HCT116 (cell line): ENCODE data around the gene WASHC3. TPM values are rescaled to one million over a fixed set of nuclear protein-coding genes. Genes with fewer than 3 reads are reported as not detected.

Experiments
- ATAC-seq: fragments of 200-7000 bp; cut with Tn5 transposase; 2 replicates; pipeline ENCODE4 v1.9.1; 2020; ENCODE audit warnings: mild to moderate bottlenecking, moderate library complexity
- BruUV-seq: library from RNA; stranded (reverse); fragments of 400-500 nt; replicated peaks from 2 replicates; lab custom pipeline; 2021; lab: Mats Ljungman, UMichigan
- CTCF ChIA-PET: fragments of 300-600 bp; sonication (Branson Sonifier 250); formaldehyde crosslinking; loops from one replicate; lab custom pipeline; 2021; ENCODE audit warnings: antibody characterized with exemption; lab: Charles Lee
- POLR2A ChIA-PET: fragments of 300-600, 350-600 bp; sonication (Branson Sonifier 250); formaldehyde crosslinking; loops from one replicate; lab custom pipeline; 2021; ENCODE audit warnings: antibody characterized with exemption; lab: Charles Lee
- RAD21 ChIA-PET, 2 experiments: fragments of 300-600 bp; sonication (Branson Sonifier 250); formaldehyde crosslinking; loops; one replicate each; lab custom pipeline; 2023; ENCODE audit warnings: low total read pairs in 2 of 2; ENCODE audit not compliant: uncharacterized antibody in 2 of 2, unreplicated experiment in 2 of 2, low non-redundant PET in 1 of 2; lab: Charles Lee
- DNase-seq: peaks from one replicate; pipeline ENCODE4 v3.0.0-alpha.2; 2010; ENCODE audit warnings: low read depth, low spot score
- H2AFZ ChIP-seq: fragments of 200-600 bp; shearing (Covaris generic), sonication (generic); 2 replicates; pipeline ENCODE4 v1.6.1; 2017; ENCODE audit warnings: low read depth, mixed run types, mixed read lengths, antibody characterized with exemption, low read length; ENCODE audit not compliant: poor library complexity, severe bottlenecking
- H3K27ac ChIP-seq: 2 replicates; pipeline ENCODE4 v1.5.1; 2012; ENCODE audit warnings: low read depth, low read length
- H3K27me3 ChIP-seq: fragments of 200-600 bp; sonication (generic); 2 replicates; pipeline ENCODE4 v1.6.1; 2016; ENCODE audit warnings: mixed run types, low read length, mixed read lengths; ENCODE audit not compliant: insufficient read depth
- H3K36me3 ChIP-seq, 2 experiments: fragments of 200-500 bp in 1 of 2; fragments of 200-600 bp in 1 of 2; sonication (Bioruptor generic) in 1 of 2; sonication (generic) in 1 of 2; 2 replicates each; pipeline versions ENCODE4 v1.5.1 to v1.6.1; 2014 to 2016; ENCODE audit warnings: low read length in 2 of 2, inconsistent platforms in 1 of 2, mixed read lengths in 1 of 2, mixed run types in 1 of 2; ENCODE audit not compliant: insufficient read depth in 2 of 2, control insufficient read depth in 1 of 2
- H3K4me1 ChIP-seq, 2 experiments: fragments of 200-600 bp in 1 of 2; sonication (generic) in 1 of 2; 2 replicates each; pipeline versions ENCODE4 v1.5.1 to v1.6.1; 2012 to 2017; ENCODE audit warnings: low read length in 2 of 2, inconsistent platforms in 1 of 2, mild to moderate bottlenecking in 1 of 2, mixed read lengths in 1 of 2, mixed run types in 1 of 2, moderate library complexity in 1 of 2; ENCODE audit not compliant: insufficient read depth in 2 of 2, control insufficient read depth in 1 of 2
- H3K4me2 ChIP-seq: fragments of 200-600 bp; sonication (generic); 2 replicates; pipeline ENCODE4 v1.6.1; 2017; ENCODE audit warnings: mixed run types, low read length, mixed read lengths
- H3K4me3 ChIP-seq, 2 experiments: fragments of 200-600 bp in 1 of 2; sonication (generic) in 1 of 2; replicated peaks in 1 of 2; 2 replicates each; pipeline ENCODE4 v1.5.1; 2011 to 2016; ENCODE audit warnings: low read length in 2 of 2, control low read depth in 1 of 2, low read depth in 1 of 2, mild to moderate bottlenecking in 1 of 2, mixed read lengths in 1 of 2, mixed run types in 1 of 2
- H3K79me2 ChIP-seq: fragments of 200-600 bp; sonication (generic); 2 replicates; pipeline ENCODE4 v1.6.1; 2017; ENCODE audit warnings: mild to moderate bottlenecking, mixed run types, low read length, moderate library complexity, mixed read lengths; ENCODE audit not compliant: insufficient read depth
- H3K9ac ChIP-seq: fragments of 200-600 bp; sonication (generic); 2 replicates; pipeline ENCODE4 v1.6.1; 2016; ENCODE audit warnings: low read length, mixed read lengths
- H3K9me2 ChIP-seq: fragments of 200-600 bp; sonication (generic), shearing (Covaris generic); 2 replicates; pipeline ENCODE4 v1.6.1; 2017; ENCODE audit warnings: mixed run types, mild to moderate bottlenecking, moderate library complexity; ENCODE audit not compliant: insufficient read depth
- H3K9me3 ChIP-seq, 2 experiments: fragments of 200-500 bp in 1 of 2; fragments of 200-600 bp in 1 of 2; sonication (Bioruptor generic) in 1 of 2; sonication (generic) in 1 of 2; 2 replicates each; pipeline ENCODE4 v1.6.1; 2014 to 2017; ENCODE audit warnings: low read length in 2 of 2, mixed read lengths in 2 of 2, inconsistent platforms in 1 of 2, low read depth in 1 of 2, mild to moderate bottlenecking in 1 of 2, mixed run types in 1 of 2, moderate library complexity in 1 of 2; ENCODE audit not compliant: control insufficient read depth in 1 of 2, insufficient read depth in 1 of 2
- H4K20me1 ChIP-seq: fragments of 200-600 bp; sonication (generic), shearing (Covaris generic); 2 replicates; pipeline ENCODE4 v1.6.1; 2017; ENCODE audit warnings: mixed run types, mild to moderate bottlenecking, moderate library complexity; ENCODE audit not compliant: insufficient read depth
- CBX3 ChIP-seq: IDR thresholded peaks from 2 replicates; pipeline ENCODE4 v1.6.1; 2012; ENCODE audit warnings: low read depth
- CEBPB ChIP-seq: IDR thresholded peaks from 2 replicates; pipeline ENCODE4 v1.6.1; 2012; ENCODE audit warnings: low read depth
- ELF1 ChIP-seq: IDR thresholded peaks from 2 replicates; pipeline ENCODE4 v1.6.1; 2012; ENCODE audit warnings: low read depth, borderline replicate concordance
- EZH2 ChIP-seq: fragments of 200-600 bp; sonication (generic); IDR thresholded peaks from 2 replicates; pipeline ENCODE4 v1.6.1; 2017; ENCODE audit warnings: antibody characterized with exemption, mixed run types
- EZH2phosphoT487 ChIP-seq: fragments of 200-600 bp; IDR thresholded peaks from 2 replicates; pipeline ENCODE4 v1.6.1; 2018; ENCODE audit warnings: antibody characterized with exemption, borderline replicate concordance
- JUND ChIP-seq: IDR thresholded peaks from 2 replicates; pipeline ENCODE4 v1.6.1; 2012
- POLR2A ChIP-seq: IDR thresholded peaks from 2 replicates; pipeline ENCODE4 v1.7.0; 2011; ENCODE audit warnings: borderline replicate concordance; ENCODE audit not compliant: insufficient read depth, insufficient read length; ENCODE audit errors: extremely low read depth
- POLR2AphosphoS5 ChIP-seq: IDR thresholded peaks from 2 replicates; pipeline ENCODE4 v1.6.1; 2011; ENCODE audit warnings: mild to moderate bottlenecking, low read depth, low read length, moderate library complexity
- RAD21 ChIP-seq: IDR thresholded peaks from 2 replicates; pipeline ENCODE4 v1.6.1; 2012; ENCODE audit warnings: low read depth, mild to moderate bottlenecking
- SIN3A ChIP-seq: IDR thresholded peaks from 2 replicates; pipeline ENCODE4 v1.6.1; 2012; ENCODE audit warnings: low read depth
- TCF7L2 ChIP-seq: IDR thresholded peaks from 2 replicates; pipeline ENCODE4 v1.7.0; 2011; ENCODE audit warnings: borderline replicate concordance, inconsistent platforms; ENCODE audit not compliant: insufficient read depth, insufficient read length; ENCODE audit errors: extremely low read depth
- ZFX ChIP-seq: fragments of 450-650 bp; IDR thresholded peaks from 2 replicates; pipeline ENCODE4 v1.6.1; 2017
- ZNF274 ChIP-seq: fragments of 200-500 bp; sonication (Bioruptor generic); IDR thresholded peaks from 2 replicates; pipeline ENCODE4 v1.6.1; 2014; ENCODE audit warnings: mild to moderate bottlenecking, low read depth, low read length, inconsistent platforms
- intact Hi-C: fragments of 100-400 bp; cut with micrococcal nuclease; formaldehyde crosslinking; loops from 2 replicates; pipeline ENCODE4 v1.10.0; 2022
- total RNA-seq: library from RNA; stranded (reverse); gene quantifications from one replicate; pipeline ENCODE4 v1.2.1, GENCODE V29; 2021; ENCODE audit not compliant: unreplicated experiment
- TF ChIP-seq, protein P1 (sequence below): IDR thresholded peaks from 2 replicates; pipeline ENCODE4 v1.6.1; 2012
- TF ChIP-seq, protein P2 (sequence below), 3 experiments: fragments of 200-600 bp in 1 of 3; sonication (generic) in 1 of 3; IDR thresholded peaks in 2 of 3; conservative IDR thresholded peaks in 1 of 3; 2 replicates each; pipeline ENCODE4 v1.5.1; 2012 to 2017; ENCODE audit warnings: low read depth in 2 of 3, low read length in 2 of 3, antibody characterized with exemption in 1 of 3, borderline replicate concordance in 1 of 3, control low read depth in 1 of 3, mild to moderate bottlenecking in 1 of 3, mixed read lengths in 1 of 3, mixed run types in 1 of 3, moderate library complexity in 1 of 3; ENCODE audit not compliant: insufficient read depth in 1 of 3
- TF ChIP-seq, protein P3 (sequence below): IDR thresholded peaks from 2 replicates; pipeline ENCODE4 v1.6.1; 2011; ENCODE audit warnings: mild to moderate bottlenecking, low read length, moderate library complexity; ENCODE audit not compliant: insufficient replicate concordance; ENCODE audit errors: extremely low read depth

The WASHC3 gene
- total RNA-seq, 1 experiment from 2014 or later, result 15.6 TPM

DNA sequence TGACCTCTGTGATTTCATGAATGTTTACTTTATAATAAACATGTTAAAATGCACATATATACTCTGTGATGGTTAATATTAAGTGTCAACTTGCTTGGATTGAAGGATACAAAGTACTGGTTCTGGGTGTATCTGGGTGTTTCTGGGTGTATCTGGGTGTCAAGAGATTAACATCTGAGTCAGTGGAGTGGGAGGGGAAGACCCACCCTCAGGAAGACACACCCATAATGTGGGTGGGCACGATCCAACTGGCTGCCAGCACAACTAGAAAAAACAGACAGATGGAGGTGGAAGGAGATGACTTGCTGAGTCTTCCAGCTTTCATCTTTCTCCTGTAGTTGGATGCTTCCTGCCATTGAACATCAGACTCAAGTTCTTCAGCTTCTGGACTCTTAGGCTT, 46.2 kb upstream of the WASHC3 start:
- H3K4me3 ChIP-seq, result no peak overlapping the region
- TF ChIP-seq, protein P1, sequence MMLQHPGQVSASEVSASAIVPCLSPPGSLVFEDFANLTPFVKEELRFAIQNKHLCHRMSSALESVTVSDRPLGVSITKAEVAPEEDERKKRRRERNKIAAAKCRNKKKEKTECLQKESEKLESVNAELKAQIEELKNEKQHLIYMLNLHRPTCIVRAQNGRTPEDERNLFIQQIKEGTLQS, result no peak
- TF ChIP-seq ZNF274, result no peak
- TF ChIP-seq POLR2AphosphoS5, result no peak
- no peak for TF ChIP-seq EZH2phosphoT487
- TF ChIP-seq ELF1, result no peak
- TF ChIP-seq RAD21, result no peak
- TF ChIP-seq CBX3, result no peak
- TF ChIP-seq, protein P2, sequence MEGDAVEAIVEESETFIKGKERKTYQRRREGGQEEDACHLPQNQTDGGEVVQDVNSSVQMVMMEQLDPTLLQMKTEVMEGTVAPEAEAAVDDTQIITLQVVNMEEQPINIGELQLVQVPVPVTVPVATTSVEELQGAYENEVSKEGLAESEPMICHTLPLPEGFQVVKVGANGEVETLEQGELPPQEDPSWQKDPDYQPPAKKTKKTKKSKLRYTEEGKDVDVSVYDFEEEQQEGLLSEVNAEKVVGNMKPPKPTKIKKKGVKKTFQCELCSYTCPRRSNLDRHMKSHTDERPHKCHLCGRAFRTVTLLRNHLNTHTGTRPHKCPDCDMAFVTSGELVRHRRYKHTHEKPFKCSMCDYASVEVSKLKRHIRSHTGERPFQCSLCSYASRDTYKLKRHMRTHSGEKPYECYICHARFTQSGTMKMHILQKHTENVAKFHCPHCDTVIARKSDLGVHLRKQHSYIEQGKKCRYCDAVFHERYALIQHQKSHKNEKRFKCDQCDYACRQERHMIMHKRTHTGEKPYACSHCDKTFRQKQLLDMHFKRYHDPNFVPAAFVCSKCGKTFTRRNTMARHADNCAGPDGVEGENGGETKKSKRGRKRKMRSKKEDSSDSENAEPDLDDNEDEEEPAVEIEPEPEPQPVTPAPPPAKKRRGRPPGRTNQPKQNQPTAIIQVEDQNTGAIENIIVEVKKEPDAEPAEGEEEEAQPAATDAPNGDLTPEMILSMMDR (IDR thresholded peaks at IDR 0.05 in 2 of 3, conservative IDR thresholded peaks at IDR 0.05 in 1 of 3; ENCODE audit: borderline replicate concordance in 1 of 3, insufficient read depth in 1 of 3, low read depth in 2 of 3, low read length in 2 of 3), result no peak
- TF ChIP-seq POLR2A, result no peak
- TF ChIP-seq, protein P3, sequence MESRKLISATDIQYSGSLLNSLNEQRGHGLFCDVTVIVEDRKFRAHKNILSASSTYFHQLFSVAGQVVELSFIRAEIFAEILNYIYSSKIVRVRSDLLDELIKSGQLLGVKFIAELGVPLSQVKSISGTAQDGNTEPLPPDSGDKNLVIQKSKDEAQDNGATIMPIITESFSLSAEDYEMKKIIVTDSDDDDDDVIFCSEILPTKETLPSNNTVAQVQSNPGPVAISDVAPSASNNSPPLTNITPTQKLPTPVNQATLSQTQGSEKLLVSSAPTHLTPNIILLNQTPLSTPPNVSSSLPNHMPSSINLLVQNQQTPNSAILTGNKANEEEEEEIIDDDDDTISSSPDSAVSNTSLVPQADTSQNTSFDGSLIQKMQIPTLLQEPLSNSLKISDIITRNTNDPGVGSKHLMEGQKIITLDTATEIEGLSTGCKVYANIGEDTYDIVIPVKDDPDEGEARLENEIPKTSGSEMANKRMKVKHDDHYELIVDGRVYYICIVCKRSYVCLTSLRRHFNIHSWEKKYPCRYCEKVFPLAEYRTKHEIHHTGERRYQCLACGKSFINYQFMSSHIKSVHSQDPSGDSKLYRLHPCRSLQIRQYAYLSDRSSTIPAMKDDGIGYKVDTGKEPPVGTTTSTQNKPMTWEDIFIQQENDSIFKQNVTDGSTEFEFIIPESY, result no peak
- no peak for TF ChIP-seq TCF7L2
- TF ChIP-seq EZH2, result no peak
- no peak for TF ChIP-seq ZFX
- TF ChIP-seq JUND, result no peak
- TF ChIP-seq SIN3A, result no peak
- TF ChIP-seq CEBPB, result no peak
- H3K4me1 ChIP-seq, result no peaks in the 10 kb centered on the region
- no peak for DNase-seq
- no peak overlapping the region for H3K27ac ChIP-seq
- ChIA-PET CTCF (no interaction called here), POLR2A (no interaction called here), RAD21 (no interaction called here)
- intact Hi-C loops, result no loop called here
- H3K36me3 ChIP-seq, result peaks cover 23 to 73% of the 10 kb centered on the region in 2 experiments; a peak in 3 of 4 replicates
- H4K20me1 ChIP-seq, result no peaks in the 10 kb centered on the region
- no TSS peak for BruUV-seq
- H3K9me3 ChIP-seq, result peaks cover 0 to 6% of the 10 kb centered on the region in 2 experiments; a peak in 3 of 4 replicates
- no peak overlapping the region for H2AFZ ChIP-seq
- no peak overlapping the region for H3K4me2 ChIP-seq
- no peak for ATAC-seq
- H3K27me3 ChIP-seq, result no peaks in the 10 kb centered on the region
- H3K9me2 ChIP-seq, result no peaks in the 10 kb centered on the region
- peaks cover 21% of the 10 kb centered on the region for H3K79me2 ChIP-seq
- no peak overlapping the region for H3K9ac ChIP-seq
